Upper lobe of right lung (tissue), 1 donor: Measurements from ENCODE around the gene SLC8B1. TPM values are rescaled to one million over a fixed set of nuclear protein-coding genes. Genes with fewer than 3 reads are reported as not detected.

ENCODE experiments used
- ATAC-seq: fragments of 200-7000 bp; cut with Tn5 transposase; one replicate; pipeline ENCODE4 v1.9.1; 2020; ENCODE audit warnings: mild to moderate bottlenecking, moderate library complexity
- DNase-seq: peaks from one replicate; pipeline ENCODE4 v3.0.0-alpha.2; 2020
- H3K27ac ChIP-seq: fragments of 200-600 bp; one replicate; pipeline ENCODE4 v1.8.0; 2022
- H3K27me3 ChIP-seq: fragments of 200-600 bp; one replicate; pipeline ENCODE4 v1.8.0; 2022; ENCODE audit warnings: mild to moderate bottlenecking
- H3K36me3 ChIP-seq: fragments of 200-600 bp; one replicate; pipeline ENCODE4 v1.8.0; 2022
- H3K4me1 ChIP-seq: fragments of 200-600 bp; one replicate; pipeline ENCODE4 v1.8.0; 2022
- H3K4me3 ChIP-seq: fragments of 200-600 bp; one replicate; pipeline ENCODE4 v1.8.0; 2022; ENCODE audit warnings: mild to moderate bottlenecking
- H3K9me3 ChIP-seq: fragments of 200-600 bp; one replicate; pipeline ENCODE4 v1.8.0; 2022
- intact Hi-C: fragments of 100-400 bp; cut with DNase I; formaldehyde crosslinking; loops from one replicate; pipeline ENCODE4 v1.11.0; 2022
- long read RNA-seq: library from polyadenylated mRNA; unstranded; transcript quantifications from one replicate; pipeline ENCODE4 v2.0.0, GENCODE V29; 2021
- total RNA-seq: library from RNA; stranded (reverse); fragmentation: NEBNext Ultra II Directional; extraction: Animal tissue kit (Norgen Biotek cat#: 25700); gene quantifications from one replicate; pipeline ENCODE4 v1.2.1, GENCODE V29; 2021
- TF ChIP-seq, protein P1 (sequence below): fragments of 200-600 bp; IDR thresholded peaks from one replicate; pipeline ENCODE4 v1.8.0; 2022; ENCODE audit warnings: antibody characterized with exemption
- donor health status: DM: no; HTN: yes; CAD: no; lungs with severe emphysema.

The SLC8B1 gene
- 42.8 TPM for total RNA-seq
- long read RNA-seq, partial matches to known transcripts = 43 of 77 reads
- long read RNA-seq, other reads (novel, unspliced or antisense) = 31 of 77 reads

DNA sequence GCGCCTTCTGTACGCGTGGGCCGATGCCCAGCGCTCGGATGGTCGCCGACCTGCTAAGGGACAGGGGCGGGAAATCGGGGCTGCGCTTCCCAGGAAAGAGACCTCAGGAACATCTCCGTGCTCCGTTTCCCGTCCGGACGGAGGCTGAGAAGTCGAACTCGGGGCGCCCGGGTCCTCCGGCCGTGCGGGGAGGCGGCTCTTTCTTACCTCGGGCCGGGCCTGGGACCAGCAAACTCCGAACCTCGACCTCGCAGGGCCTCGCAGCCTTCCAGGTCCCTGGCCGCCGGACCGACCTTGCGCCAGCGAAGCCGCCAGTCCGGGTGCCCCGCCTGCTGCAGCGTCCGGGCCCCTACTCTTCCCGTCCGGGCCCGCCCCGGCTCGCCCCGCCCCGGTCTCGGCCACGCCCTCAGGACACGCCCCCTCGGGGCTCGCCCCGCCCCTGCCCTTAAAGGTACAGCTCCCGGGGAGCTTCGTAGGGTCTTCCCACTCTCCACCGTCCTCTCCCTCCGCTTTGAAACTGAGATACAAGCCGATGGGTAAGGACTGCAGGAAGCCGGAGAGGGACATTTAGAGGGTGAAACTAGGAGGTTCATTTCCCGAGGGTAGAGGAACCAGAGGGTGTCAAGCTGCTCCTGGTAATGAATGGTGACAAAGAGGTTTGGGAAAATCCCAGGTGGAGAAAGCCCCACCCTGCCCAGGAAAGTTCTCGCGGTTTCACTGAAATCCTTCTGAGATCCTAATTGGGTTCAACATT, at the start of gene SLC8B1:
SLC8B1 (minus strand) TSS at position 324 of the 754 bp plus-strand sequence. CDS start 2,231 bp downstream, outside the sequence.
- H3K27me3 ChIP-seq = no peaks in the 10 kb centered on the region
- H3K36me3 ChIP-seq = peaks cover 22% of the 10 kb centered on the region
- ATAC-seq (peak; percentile 99), DNase-seq (peak; percentile 95)
- TF ChIP-seq, protein P1, sequence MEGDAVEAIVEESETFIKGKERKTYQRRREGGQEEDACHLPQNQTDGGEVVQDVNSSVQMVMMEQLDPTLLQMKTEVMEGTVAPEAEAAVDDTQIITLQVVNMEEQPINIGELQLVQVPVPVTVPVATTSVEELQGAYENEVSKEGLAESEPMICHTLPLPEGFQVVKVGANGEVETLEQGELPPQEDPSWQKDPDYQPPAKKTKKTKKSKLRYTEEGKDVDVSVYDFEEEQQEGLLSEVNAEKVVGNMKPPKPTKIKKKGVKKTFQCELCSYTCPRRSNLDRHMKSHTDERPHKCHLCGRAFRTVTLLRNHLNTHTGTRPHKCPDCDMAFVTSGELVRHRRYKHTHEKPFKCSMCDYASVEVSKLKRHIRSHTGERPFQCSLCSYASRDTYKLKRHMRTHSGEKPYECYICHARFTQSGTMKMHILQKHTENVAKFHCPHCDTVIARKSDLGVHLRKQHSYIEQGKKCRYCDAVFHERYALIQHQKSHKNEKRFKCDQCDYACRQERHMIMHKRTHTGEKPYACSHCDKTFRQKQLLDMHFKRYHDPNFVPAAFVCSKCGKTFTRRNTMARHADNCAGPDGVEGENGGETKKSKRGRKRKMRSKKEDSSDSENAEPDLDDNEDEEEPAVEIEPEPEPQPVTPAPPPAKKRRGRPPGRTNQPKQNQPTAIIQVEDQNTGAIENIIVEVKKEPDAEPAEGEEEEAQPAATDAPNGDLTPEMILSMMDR = no peak
- H3K27ac ChIP-seq = peak within 1 kb of the TSS; percentile 84
- intact Hi-C loops = no loop called here
- peaks cover 19% of the 10 kb centered on the region for H3K4me1 ChIP-seq
- H3K9me3 ChIP-seq = no peaks in the 10 kb centered on the region
- H3K4me3 ChIP-seq = peak within 1 kb of the TSS; percentile 96

DNA sequence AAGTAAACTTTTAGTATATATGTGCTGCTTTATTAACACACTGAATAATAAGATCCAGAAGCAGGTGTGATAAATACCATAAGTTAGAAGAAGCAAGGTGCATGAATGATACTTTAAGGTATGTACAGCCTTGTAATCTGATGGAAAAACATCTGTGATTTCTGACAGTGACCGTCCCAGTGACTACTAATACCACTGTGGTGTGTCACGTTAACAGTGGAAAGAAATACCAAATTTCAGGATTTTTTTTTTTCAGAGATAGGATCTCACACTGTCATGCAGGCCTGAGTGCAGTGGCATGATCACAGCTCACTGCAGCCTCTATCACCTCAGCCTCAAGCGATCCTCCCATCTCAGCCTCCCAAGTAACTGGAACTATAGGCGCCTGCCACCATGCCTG, 47.3 kb upstream of the SLC8B1 start:
- Histone ChIP-seq H3K36me3 (peaks cover 50% of the 10 kb centered on the region), H3K27ac (no peak overlapping the region), H3K9me3 (no peaks in the 10 kb centered on the region), H3K27me3 (no peaks in the 10 kb centered on the region), H3K4me3 (no peak overlapping the region), H3K4me1 (no peaks in the 10 kb centered on the region)
- TF ChIP-seq, protein P1 = no peak
- ATAC-seq (no peak), DNase-seq (no peak)
- intact Hi-C loops = no loop called here

DNA sequence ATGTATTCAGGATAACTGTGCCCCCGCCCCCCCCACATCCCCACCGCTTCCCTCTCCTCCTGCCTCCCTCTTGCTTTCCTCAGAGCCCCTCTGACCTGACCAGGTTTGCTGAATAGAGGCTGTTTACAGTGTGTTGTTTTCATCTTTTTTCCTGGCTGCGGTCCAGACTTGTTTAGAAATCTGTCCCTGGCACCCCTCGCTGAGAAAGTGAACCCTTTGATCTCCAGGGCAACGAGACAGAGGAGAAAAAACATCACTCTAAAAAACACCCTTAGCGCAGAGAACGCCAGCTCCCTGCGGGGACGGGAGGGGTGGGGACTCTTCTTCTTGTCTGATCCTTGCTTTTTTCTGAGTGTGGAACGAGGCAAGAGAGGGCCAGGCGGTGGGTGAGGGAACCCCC, 46.3 kb upstream of the SLC8B1 start:
- H3K4me1 ChIP-seq = no peaks in the 10 kb centered on the region
- no peak for ATAC-seq
- intact Hi-C loops = no loop called here
- DNase-seq = no peak
- H3K27me3 ChIP-seq = no peaks in the 10 kb centered on the region
- H3K27ac ChIP-seq = no peak overlapping the region
- H3K4me3 ChIP-seq = no peak overlapping the region
- TF ChIP-seq, protein P1 = no peak
- no peaks in the 10 kb centered on the region for H3K9me3 ChIP-seq
- H3K36me3 ChIP-seq = peaks cover 51% of the 10 kb centered on the region

DNA sequence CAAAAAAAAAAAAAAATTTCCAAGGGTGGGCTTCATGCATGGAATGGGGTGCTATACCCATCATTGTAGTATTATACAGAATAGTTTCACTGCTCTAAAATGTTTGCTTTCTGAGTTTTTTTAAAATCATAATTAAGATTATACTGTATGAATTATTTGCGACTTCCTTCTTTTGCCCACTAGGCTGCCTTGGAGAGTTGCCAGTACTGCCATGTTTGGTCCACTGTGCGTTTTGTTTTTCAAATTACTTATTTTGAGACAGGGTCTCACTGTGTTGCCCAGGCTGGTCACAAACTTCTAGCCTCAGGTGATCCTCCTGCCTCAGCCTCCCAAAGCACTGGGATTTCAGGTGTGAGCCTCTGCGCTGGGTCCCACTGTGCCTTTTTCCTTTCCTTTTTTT, 43.4 kb upstream of the SLC8B1 start:
- intact Hi-C loops = no loop called here
- Histone ChIP-seq H3K36me3 (peaks cover 52% of the 10 kb centered on the region), H3K9me3 (no peaks in the 10 kb centered on the region), H3K27ac (no peak overlapping the region), H3K4me3 (no peak overlapping the region), H3K4me1 (no peaks in the 10 kb centered on the region), H3K27me3 (no peaks in the 10 kb centered on the region)
- ATAC-seq (no peak), DNase-seq (no peak)
- TF ChIP-seq, protein P1 = no peak

DNA sequence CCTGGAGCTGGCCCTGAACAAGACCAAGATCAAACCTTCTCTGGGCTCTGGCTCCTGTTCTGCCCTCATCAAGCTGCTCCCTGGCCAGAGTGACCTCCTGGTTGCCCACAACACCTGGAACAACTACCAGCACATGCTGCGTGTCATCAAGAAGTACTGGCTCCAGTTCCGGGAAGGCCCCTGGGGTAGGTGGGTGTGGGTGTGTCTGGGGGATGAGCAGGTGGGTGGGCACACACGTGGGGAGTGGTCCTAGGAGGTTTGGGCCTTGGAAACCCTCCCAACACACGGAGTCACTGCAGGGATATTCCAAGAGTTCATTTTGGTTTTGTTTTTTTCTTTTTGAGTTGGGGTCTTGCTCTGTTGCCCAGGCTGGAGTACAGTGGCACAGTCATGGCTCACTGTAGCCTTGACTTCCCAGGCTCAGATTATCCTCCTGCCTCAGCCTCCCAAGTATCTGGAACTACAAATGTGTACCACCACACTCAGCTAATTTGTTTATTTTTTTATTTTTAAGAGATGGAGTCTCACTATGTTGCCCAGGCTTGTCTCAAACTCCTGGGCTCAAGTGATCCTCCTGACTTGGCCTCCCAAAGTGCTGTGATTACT, 40.0 kb upstream of the SLC8B1 start:
- no peak for ATAC-seq
- Histone ChIP-seq H3K36me3 (peaks cover 47% of the 10 kb centered on the region), H3K27me3 (no peaks in the 10 kb centered on the region), H3K9me3 (no peaks in the 10 kb centered on the region), H3K4me1 (no peaks in the 10 kb centered on the region), H3K4me3 (no peak overlapping the region), H3K27ac (no peak overlapping the region)
- no peak for DNase-seq
- intact Hi-C loops = no loop called here
- TF ChIP-seq, protein P1 = no peak
